Measurements from ENCODE around the gene PLEKHA5.
"Not testable (repeated sequence)": the region's sequence is repeated elsewhere in the genome, so short reads cannot be mapped to it uniquely, and the experiment has no call there.

Gene PLEKHA5

GRCh38 chr12:19285793-19286448 lies 156.4 kb downstream of the PLEKHA5 start:
- no peak for DNase-seq

GRCh38 chr12:19287302-19287701 lies 157.8 kb downstream of the PLEKHA5 start:
- no peak for DNase-seq

- no peak for DNase-seq
These were observed 158.6 kb downstream of the PLEKHA5 start for GRCh38 chr12:19288161-19288560.

GRCh38 chr12:19288603-19289244 lies 159.2 kb downstream of the PLEKHA5 start:
- peak; percentile 31 for DNase-seq

- no peak for DNase-seq
These were observed 169.5 kb downstream of the PLEKHA5 start for GRCh38 chr12:19298836-19299605.

- DNase-seq = no peak
These were observed 170.2 kb downstream of the PLEKHA5 start for GRCh38 chr12:19299765-19300164.

GRCh38 chr12:19301223-19301622 lies 171.7 kb downstream of the PLEKHA5 start:
- DNase-seq = no peak

- no peak for DNase-seq
These were observed 172.2 kb downstream of the PLEKHA5 start for GRCh38 chr12:19301688-19302087.

- no peak for DNase-seq
These were observed 172.6 kb downstream of the PLEKHA5 start for GRCh38 chr12:19302100-19302640.

GRCh38 chr12:19303496-19303895 lies 174.0 kb downstream of the PLEKHA5 start:
- no peak for DNase-seq

GRCh38 chr12:19304149-19304750 lies 174.7 kb downstream of the PLEKHA5 start:
- DNase-seq = no peak

- not testable (repeated sequence) for DNase-seq
These were observed 176.1 kb downstream of the PLEKHA5 start for GRCh38 chr12:19305621-19306020.

- no peak for DNase-seq
These were observed 176.8 kb downstream of the PLEKHA5 start for GRCh38 chr12:19306366-19306765.

- DNase-seq = no peak
These were observed 177.9 kb downstream of the PLEKHA5 start for GRCh38 chr12:19307451-19307850.

GRCh38 chr12:19311165-19311564 lies 181.6 kb downstream of the PLEKHA5 start:
- DNase-seq = no peak

GRCh38 chr12:19312637-19313036 lies 183.1 kb downstream of the PLEKHA5 start:
- DNase-seq = no peak

- DNase-seq = no peak
These were observed 186.9 kb downstream of the PLEKHA5 start for GRCh38 chr12:19316425-19316824.

- no peak for DNase-seq
These were observed 192.8 kb downstream of the PLEKHA5 start for GRCh38 chr12:19322376-19322775.

GRCh38 chr12:19323805-19324204 lies 194.3 kb downstream of the PLEKHA5 start:
- DNase-seq = no peak

- no peak for DNase-seq
These were observed 196.6 kb downstream of the PLEKHA5 start for GRCh38 chr12:19326102-19326501.

- no peak for DNase-seq
These were observed 202.7 kb downstream of the PLEKHA5 start for GRCh38 chr12:19332196-19332595.

GRCh38 chr12:19338405-19338804 lies 208.9 kb downstream of the PLEKHA5 start:
- DNase-seq = no peak

- DNase-seq = not testable (repeated sequence)
These were observed 221.3 kb downstream of the PLEKHA5 start for GRCh38 chr12:19350850-19351249.

Data from NCI-H1092 treated with DMSO at 0.1 percent for 48 hours (cell line).